Ishikawa (cell line): Measurements from ENCODE around the gene TFCP2L1.

Experiments
- CEBPB ChIP-seq: IDR thresholded peaks from 2 replicates; pipeline ENCODE4 v1.6.1; 2012
- EP300 ChIP-seq: IDR thresholded peaks from 2 replicates; pipeline ENCODE4 v1.6.1; 2012; ENCODE audit warnings: borderline replicate concordance
- RAD21 ChIP-seq: IDR thresholded peaks from 2 replicates; pipeline ENCODE4 v1.6.1; 2012; ENCODE audit warnings: low read depth
- REST ChIP-seq: IDR thresholded peaks from 2 replicates; pipeline ENCODE4 v1.6.1; 2012; ENCODE audit warnings: low read depth, mild to moderate bottlenecking
- TAF1 ChIP-seq: IDR thresholded peaks from 2 replicates; pipeline ENCODE4 v1.6.1; 2012; ENCODE audit warnings: low read depth, mild to moderate bottlenecking
- USF1 ChIP-seq: IDR thresholded peaks from 2 replicates; pipeline ENCODE4 v1.6.1; 2012

- no peak for TF ChIP-seq TAF1
- TF ChIP-seq REST = no peak
- no peak for TF ChIP-seq EP300
- TF ChIP-seq RAD21 = no peak
- TF ChIP-seq USF1 = no peak
- no peak for TF ChIP-seq CEBPB
Measured at GRCh38 chr2:121321476-121321875, 36.5 kb upstream of the TFCP2L1 start.
